Liver (tissue), 9 donors: ENCODE results near the gene ERICH4. TPM values are rescaled to one million over a fixed set of nuclear protein-coding genes. Genes with fewer than 3 reads are reported as not detected.

Experiments
- DNase-seq: peaks from one replicate; pipeline ENCODE4 v3.0.0-alpha.2; 2017; ENCODE audit warnings: low spot score
- H3K27ac ChIP-seq, 2 donors: one replicate each; pipeline ENCODE4 v1.7.0; 2013; ENCODE audit warnings: inconsistent platforms in 2 of 2, low read length in 2 of 2, control low read depth in 1 of 2, low read depth in 1 of 2, mild to moderate bottlenecking in 1 of 2
- H3K27me3 ChIP-seq, 4 donors: one replicate each; pipeline versions ENCODE4 v1.6.1 to v1.7.0; 2013; ENCODE audit warnings: low read length in 3 of 4, inconsistent platforms in 1 of 4, mild to moderate bottlenecking in 1 of 4, moderate library complexity in 1 of 4; ENCODE audit not compliant: control insufficient read depth in 4 of 4, insufficient read depth in 4 of 4
- H3K36me3 ChIP-seq, 4 donors: one replicate each; pipeline versions ENCODE4 v1.6.1 to v1.7.0; 2013; ENCODE audit warnings: low read length in 3 of 4, mild to moderate bottlenecking in 3 of 4, low read depth in 1 of 4, moderate library complexity in 1 of 4; ENCODE audit not compliant: control insufficient read depth in 4 of 4, insufficient read depth in 3 of 4
- H3K4me1 ChIP-seq, 4 donors: one replicate each; pipeline versions ENCODE4 v1.6.1 to v1.7.0; 2013; ENCODE audit warnings: low read length in 3 of 4, mild to moderate bottlenecking in 3 of 4, moderate library complexity in 1 of 4; ENCODE audit not compliant: control insufficient read depth in 4 of 4, insufficient read depth in 4 of 4
- H3K4me3 ChIP-seq, 3 donors: one replicate each; pipeline versions ENCODE4 v1.6.1 to v1.7.0; 2013; ENCODE audit warnings: low read length in 3 of 3, control low read depth in 1 of 3, low read depth in 1 of 3, mild to moderate bottlenecking in 1 of 3
- H3K9ac ChIP-seq, 2 donors: one replicate each; pipeline ENCODE4 v1.7.0; 2013; ENCODE audit warnings: low read length in 2 of 2, mild to moderate bottlenecking in 2 of 2, moderate library complexity in 2 of 2, control low read depth in 1 of 2, low read depth in 1 of 2
- H3K9me3 ChIP-seq, 4 donors: one replicate each; pipeline versions ENCODE4 v1.6.1 to v1.7.0; 2013; ENCODE audit warnings: low read length in 3 of 4; ENCODE audit not compliant: control insufficient read depth in 4 of 4
- EGR1 ChIP-seq, 2 donors: IDR thresholded peaks; 2 replicates each; pipeline ENCODE4 v1.6.1; 2016 to 2018; ENCODE audit warnings: antibody characterized with exemption in 2 of 2, low read depth in 2 of 2
- FOXA1 ChIP-seq: IDR thresholded peaks from 2 replicates; pipeline ENCODE4 v1.6.1; 2016; ENCODE audit warnings: antibody characterized with exemption
- FOXA2 ChIP-seq: IDR thresholded peaks from 2 replicates; pipeline ENCODE4 v1.6.1; 2016; ENCODE audit warnings: antibody characterized with exemption
- GABPA ChIP-seq, 2 donors: IDR thresholded peaks in 1 of 2; conservative IDR thresholded peaks in 1 of 2; 2 replicates each; pipeline ENCODE4 v1.6.1; 2016; ENCODE audit warnings: antibody characterized with exemption in 2 of 2, mild to moderate bottlenecking in 1 of 2, moderate library complexity in 1 of 2
- HNF4A ChIP-seq, 2 donors: conservative IDR thresholded peaks; 2 replicates each; pipeline ENCODE4 v1.6.1; 2016; ENCODE audit warnings: antibody characterized with exemption in 2 of 2, mild to moderate bottlenecking in 2 of 2
- HNF4G ChIP-seq: IDR thresholded peaks from 2 replicates; pipeline ENCODE4 v1.6.1; 2016; ENCODE audit warnings: antibody characterized with exemption
- JUND ChIP-seq, 2 donors: IDR thresholded peaks; 2 replicates each; pipeline ENCODE4 v1.6.1; 2016; ENCODE audit warnings: antibody characterized with exemption in 2 of 2
- NR2F2 ChIP-seq: IDR thresholded peaks from 2 replicates; pipeline ENCODE4 v1.6.1; 2016; ENCODE audit warnings: antibody characterized with exemption
- RXRA ChIP-seq, 2 donors: IDR thresholded peaks; 2 replicates each; pipeline ENCODE4 v1.6.1; 2017 to 2018; ENCODE audit warnings: antibody characterized with exemption in 2 of 2, mild to moderate bottlenecking in 1 of 2
- SP1 ChIP-seq: IDR thresholded peaks from 2 replicates; pipeline ENCODE4 v1.6.1; 2018; ENCODE audit warnings: antibody characterized with exemption, mild to moderate bottlenecking
- TAF1 ChIP-seq: conservative IDR thresholded peaks from 2 replicates; pipeline ENCODE4 v1.6.1; 2016; ENCODE audit warnings: antibody characterized with exemption, mild to moderate bottlenecking
- YY1 ChIP-seq: IDR thresholded peaks from 2 replicates; pipeline ENCODE4 v1.6.1; 2016; ENCODE audit warnings: antibody characterized with exemption, mild to moderate bottlenecking
- WGBS: extraction: QIAGEN DNeasy Blood & Tissue Kit; methylation state at CpG from one replicate; pipeline ENCODE4 v1.1.7; 2013; 5-methylcytosine and 5-hydroxymethylcytosine counted together
- polyA plus RNA-seq, 2 donors: library from polyadenylated mRNA; stranded (reverse) in 1 of 2; unstranded in 1 of 2; fragments of 200-250 nt in 1 of 2; fragments of >200 nt in 1 of 2; fragmentation: Nextera tagmentation in 1 of 2; extraction: Ambion mirVana in 1 of 2; gene quantifications; one replicate each; pipeline versions ENCODE4 v1.2.1 to v1.2.3, GENCODE V29; 2013 to 2015
- total RNA-seq, 2 donors: library from RNA; depleted of rRNA; stranded (reverse); fragments of >200 nt; gene quantifications; one replicate each; pipeline ENCODE4 v1.2.3, GENCODE V29; 2014
- TF ChIP-seq, protein P1 (sequence below): IDR thresholded peaks from 2 replicates; pipeline ENCODE4 v1.6.1; 2016; ENCODE audit warnings: antibody characterized with exemption
- TF ChIP-seq, protein P2 (sequence below): fragments of 150-350 bp; IDR thresholded peaks from 2 replicates; pipeline ENCODE4 v1.5.1; 2017; ENCODE audit warnings: improper control_type of control experiment, low read depth, low read length; ENCODE audit not compliant: missing input control
- TF ChIP-seq, protein P3 (sequence below): IDR thresholded peaks from 2 replicates; pipeline ENCODE4 v1.6.1; 2016; ENCODE audit warnings: antibody characterized with exemption, mild to moderate bottlenecking
- TF ChIP-seq, protein P4 (sequence below): IDR thresholded peaks from 2 replicates; pipeline ENCODE4 v1.6.1; 2016; ENCODE audit warnings: antibody characterized with exemption
- TF ChIP-seq, protein P5 (sequence below): IDR thresholded peaks from 2 replicates; pipeline ENCODE4 v1.6.1; 2016; ENCODE audit warnings: antibody characterized with exemption
- donor health status: healthy.
- donor health status: healthy.
- donor health status: healthy.
- donor health status: healthy.
- donor health status: healthy.

Gene ERICH4
- total and polyA plus RNA-seq, 4 donors, result not detected

DNA sequence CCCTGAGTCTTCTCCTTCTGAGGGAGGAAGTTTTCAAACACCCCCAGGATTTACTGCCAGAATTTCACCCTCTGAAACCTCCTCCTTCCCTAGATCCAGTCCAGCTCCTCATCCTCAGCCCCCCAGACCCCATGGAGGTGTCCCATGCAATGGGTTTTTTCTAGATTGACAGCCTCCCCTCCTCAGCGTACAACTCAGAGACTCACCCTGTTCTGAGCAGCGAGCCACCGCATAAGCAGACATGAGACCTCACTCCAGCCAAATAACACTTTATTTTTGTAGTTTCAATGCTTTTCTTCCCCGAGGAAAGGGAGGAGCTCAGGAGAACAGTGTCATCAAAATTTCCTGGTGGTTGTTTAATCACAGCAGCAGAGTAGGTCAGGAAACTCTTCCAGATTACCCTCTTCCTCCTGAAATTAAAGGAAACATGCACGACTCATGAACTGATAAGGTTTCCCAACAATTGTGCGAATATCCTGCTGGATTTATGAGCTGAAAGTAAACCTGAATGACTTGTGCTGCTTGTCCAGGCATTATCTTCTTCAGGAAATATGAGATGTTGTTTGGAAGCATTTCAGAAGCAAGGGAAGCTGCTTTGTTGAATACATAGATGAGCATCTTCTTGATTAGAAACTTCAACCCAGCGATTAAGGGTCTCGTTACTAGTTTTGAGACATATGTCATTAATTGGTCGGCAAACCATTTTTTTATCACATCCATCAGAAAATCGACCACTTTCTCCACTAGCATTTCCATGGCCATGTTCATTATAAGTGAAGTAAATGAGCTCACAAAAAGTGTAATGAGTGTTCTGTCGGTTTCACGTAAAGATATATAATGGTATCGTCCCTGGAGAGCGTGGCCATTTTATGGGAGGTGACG lies 36.2 kb downstream of the ERICH4 start:
- H3K36me3 ChIP-seq, result no peaks in the 10 kb centered on the region
- no peak for DNase-seq
- TF ChIP-seq, protein P1, sequence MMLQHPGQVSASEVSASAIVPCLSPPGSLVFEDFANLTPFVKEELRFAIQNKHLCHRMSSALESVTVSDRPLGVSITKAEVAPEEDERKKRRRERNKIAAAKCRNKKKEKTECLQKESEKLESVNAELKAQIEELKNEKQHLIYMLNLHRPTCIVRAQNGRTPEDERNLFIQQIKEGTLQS, result no peak
- TF ChIP-seq HNF4A (conservative IDR thresholded peaks at IDR 0.05), result no peak
- peak; percentile 10 for TF ChIP-seq SP1
- no peak for TF ChIP-seq RXRA (IDR thresholded peaks at IDR 0.05)
- TF ChIP-seq YY1, result peak; percentile 19
- no peak for TF ChIP-seq JUND (IDR thresholded peaks at IDR 0.05)
- no peak for TF ChIP-seq FOXA2
- no peak for TF ChIP-seq HNF4G
- TF ChIP-seq, protein P2, sequence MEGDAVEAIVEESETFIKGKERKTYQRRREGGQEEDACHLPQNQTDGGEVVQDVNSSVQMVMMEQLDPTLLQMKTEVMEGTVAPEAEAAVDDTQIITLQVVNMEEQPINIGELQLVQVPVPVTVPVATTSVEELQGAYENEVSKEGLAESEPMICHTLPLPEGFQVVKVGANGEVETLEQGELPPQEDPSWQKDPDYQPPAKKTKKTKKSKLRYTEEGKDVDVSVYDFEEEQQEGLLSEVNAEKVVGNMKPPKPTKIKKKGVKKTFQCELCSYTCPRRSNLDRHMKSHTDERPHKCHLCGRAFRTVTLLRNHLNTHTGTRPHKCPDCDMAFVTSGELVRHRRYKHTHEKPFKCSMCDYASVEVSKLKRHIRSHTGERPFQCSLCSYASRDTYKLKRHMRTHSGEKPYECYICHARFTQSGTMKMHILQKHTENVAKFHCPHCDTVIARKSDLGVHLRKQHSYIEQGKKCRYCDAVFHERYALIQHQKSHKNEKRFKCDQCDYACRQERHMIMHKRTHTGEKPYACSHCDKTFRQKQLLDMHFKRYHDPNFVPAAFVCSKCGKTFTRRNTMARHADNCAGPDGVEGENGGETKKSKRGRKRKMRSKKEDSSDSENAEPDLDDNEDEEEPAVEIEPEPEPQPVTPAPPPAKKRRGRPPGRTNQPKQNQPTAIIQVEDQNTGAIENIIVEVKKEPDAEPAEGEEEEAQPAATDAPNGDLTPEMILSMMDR, result no peak
- no peak for TF ChIP-seq GABPA (IDR thresholded peaks at IDR 0.05 in 1 of 2, conservative IDR thresholded peaks at IDR 0.05 in 1 of 2)
- TF ChIP-seq EGR1 (IDR thresholded peaks at IDR 0.05; ENCODE audit: low read depth in 2 of 2), result no peak
- no peak for TF ChIP-seq TAF1
- no peak for TF ChIP-seq FOXA1
- TF ChIP-seq, protein P3, sequence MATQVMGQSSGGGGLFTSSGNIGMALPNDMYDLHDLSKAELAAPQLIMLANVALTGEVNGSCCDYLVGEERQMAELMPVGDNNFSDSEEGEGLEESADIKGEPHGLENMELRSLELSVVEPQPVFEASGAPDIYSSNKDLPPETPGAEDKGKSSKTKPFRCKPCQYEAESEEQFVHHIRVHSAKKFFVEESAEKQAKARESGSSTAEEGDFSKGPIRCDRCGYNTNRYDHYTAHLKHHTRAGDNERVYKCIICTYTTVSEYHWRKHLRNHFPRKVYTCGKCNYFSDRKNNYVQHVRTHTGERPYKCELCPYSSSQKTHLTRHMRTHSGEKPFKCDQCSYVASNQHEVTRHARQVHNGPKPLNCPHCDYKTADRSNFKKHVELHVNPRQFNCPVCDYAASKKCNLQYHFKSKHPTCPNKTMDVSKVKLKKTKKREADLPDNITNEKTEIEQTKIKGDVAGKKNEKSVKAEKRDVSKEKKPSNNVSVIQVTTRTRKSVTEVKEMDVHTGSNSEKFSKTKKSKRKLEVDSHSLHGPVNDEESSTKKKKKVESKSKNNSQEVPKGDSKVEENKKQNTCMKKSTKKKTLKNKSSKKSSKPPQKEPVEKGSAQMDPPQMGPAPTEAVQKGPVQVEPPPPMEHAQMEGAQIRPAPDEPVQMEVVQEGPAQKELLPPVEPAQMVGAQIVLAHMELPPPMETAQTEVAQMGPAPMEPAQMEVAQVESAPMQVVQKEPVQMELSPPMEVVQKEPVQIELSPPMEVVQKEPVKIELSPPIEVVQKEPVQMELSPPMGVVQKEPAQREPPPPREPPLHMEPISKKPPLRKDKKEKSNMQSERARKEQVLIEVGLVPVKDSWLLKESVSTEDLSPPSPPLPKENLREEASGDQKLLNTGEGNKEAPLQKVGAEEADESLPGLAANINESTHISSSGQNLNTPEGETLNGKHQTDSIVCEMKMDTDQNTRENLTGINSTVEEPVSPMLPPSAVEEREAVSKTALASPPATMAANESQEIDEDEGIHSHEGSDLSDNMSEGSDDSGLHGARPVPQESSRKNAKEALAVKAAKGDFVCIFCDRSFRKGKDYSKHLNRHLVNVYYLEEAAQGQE, result no peak
- TF ChIP-seq, protein P4, sequence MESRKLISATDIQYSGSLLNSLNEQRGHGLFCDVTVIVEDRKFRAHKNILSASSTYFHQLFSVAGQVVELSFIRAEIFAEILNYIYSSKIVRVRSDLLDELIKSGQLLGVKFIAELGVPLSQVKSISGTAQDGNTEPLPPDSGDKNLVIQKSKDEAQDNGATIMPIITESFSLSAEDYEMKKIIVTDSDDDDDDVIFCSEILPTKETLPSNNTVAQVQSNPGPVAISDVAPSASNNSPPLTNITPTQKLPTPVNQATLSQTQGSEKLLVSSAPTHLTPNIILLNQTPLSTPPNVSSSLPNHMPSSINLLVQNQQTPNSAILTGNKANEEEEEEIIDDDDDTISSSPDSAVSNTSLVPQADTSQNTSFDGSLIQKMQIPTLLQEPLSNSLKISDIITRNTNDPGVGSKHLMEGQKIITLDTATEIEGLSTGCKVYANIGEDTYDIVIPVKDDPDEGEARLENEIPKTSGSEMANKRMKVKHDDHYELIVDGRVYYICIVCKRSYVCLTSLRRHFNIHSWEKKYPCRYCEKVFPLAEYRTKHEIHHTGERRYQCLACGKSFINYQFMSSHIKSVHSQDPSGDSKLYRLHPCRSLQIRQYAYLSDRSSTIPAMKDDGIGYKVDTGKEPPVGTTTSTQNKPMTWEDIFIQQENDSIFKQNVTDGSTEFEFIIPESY, result no peak
- TF ChIP-seq, protein P5, sequence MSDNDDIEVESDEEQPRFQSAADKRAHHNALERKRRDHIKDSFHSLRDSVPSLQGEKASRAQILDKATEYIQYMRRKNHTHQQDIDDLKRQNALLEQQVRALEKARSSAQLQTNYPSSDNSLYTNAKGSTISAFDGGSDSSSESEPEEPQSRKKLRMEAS, result no peak
- TF ChIP-seq NR2F2, result peak; percentile 42
- peaks cover 0 to 4% (median 0%) of the 10 kb centered on the region in 4 donors for H3K9me3 ChIP-seq
- no peak overlapping the region for H3K4me3 ChIP-seq
- no peaks in the 10 kb centered on the region for H3K4me1 ChIP-seq
- H3K27ac ChIP-seq, result peak overlapping the region; percentile 23 to 54
- peaks cover 0 to 6% (median 3%) of the 10 kb centered on the region in 4 donors for H3K27me3 ChIP-seq
- H3K9ac ChIP-seq, result peak overlapping the region in 1 of 2 donors; percentile 31
- 60% methylated on average over 15 of the region's 15 CpGs for WGBS
